ENCODE data around the gene EVI5. TPM values are rescaled to one million over a fixed set of nuclear protein-coding genes. Genes with fewer than 3 reads are reported as not detected.

EVI5 gene
- total RNA-seq, 1 donor from 2014 or later = 105 TPM

- no peak for DNase-seq (ENCODE audit: low spot score)
These were observed 319.7 kb downstream of the EVI5 start for GRCh38 chr1:92465256-92465647.

DNA sequence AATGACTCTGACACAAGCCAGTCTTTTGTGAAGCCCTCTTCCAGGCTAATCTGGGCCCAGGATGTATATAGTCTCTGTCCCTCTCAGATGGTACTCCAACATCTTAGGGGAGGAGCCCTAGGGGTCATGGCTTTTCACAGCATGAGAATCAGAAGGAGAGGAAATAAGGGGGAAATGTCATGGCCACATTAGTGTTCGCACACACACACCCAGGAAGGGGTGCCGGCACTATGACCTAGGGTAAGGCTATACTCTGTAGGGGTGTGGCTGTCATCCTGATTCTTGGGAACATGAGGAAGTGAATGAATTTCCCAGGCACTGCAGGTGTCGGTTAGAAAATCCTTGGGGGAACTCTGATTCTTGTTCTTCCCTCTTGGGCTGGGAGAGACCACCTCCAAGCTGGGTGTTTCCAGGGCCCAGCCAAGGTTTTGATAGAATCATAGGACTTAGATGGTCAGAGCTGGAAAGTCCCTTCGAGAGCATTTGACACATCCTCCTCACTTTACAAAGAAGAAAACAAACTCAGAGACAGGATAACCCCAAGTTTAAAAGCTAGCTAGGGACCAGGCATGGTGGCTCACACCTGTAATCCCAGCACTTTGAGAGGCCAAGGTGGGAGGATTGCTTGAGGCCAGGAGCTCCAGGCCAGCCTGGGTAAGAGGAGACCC, 320.2 kb downstream of the EVI5 start:
- DNase-seq (ENCODE audit: low spot score) = no peak

GRCh38 chr1:92461364-92462097, 323.4 kb downstream of the EVI5 start:
- DNase-seq (ENCODE audit: low spot score) = no peak

DNA sequence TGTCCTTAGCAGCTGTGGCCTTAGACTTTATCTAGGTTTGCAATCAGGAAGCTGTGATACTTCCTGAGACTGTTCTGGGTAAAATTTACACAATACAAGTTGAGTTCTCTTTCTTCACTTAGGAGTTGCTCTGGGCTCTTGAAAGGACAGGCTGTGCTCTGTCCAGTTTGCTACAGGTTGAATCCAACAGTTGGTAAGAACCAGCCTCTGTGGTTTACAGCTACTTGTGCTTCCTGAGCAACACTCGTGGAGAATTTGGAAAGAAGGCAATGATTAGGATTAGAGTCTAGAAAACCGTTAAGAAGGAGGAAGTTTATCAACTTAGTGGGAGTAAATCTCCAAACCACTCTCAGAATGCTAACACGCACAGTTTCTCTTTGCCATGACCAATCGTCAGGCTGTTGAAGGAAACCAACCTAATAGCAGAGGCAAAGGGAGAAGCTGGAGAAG, 325.0 kb downstream of the EVI5 start:
- no peak for DNase-seq (ENCODE audit: low spot score)

Other genes with a start within 250 kb of the EVI5 start
- gene RPL5, start 46.9 kb upstream of the EVI5 start, total RNA-seq (ENCODE audit: insufficient read depth, low replicate concordance) = 1,496 TPM
- gene DIPK1A, start 176.4 kb upstream of the EVI5 start, total RNA-seq (ENCODE audit: insufficient read depth, low replicate concordance) = 9.6 TPM